ENCODE measurements around the gene PRKAA1. TPM values are rescaled to one million over a fixed set of nuclear protein-coding genes. Genes with fewer than 3 reads are reported as not detected.

The PRKAA1 gene
- total RNA-seq, 1 experiment from 2014 or later: 28.8 TPM

DNA sequence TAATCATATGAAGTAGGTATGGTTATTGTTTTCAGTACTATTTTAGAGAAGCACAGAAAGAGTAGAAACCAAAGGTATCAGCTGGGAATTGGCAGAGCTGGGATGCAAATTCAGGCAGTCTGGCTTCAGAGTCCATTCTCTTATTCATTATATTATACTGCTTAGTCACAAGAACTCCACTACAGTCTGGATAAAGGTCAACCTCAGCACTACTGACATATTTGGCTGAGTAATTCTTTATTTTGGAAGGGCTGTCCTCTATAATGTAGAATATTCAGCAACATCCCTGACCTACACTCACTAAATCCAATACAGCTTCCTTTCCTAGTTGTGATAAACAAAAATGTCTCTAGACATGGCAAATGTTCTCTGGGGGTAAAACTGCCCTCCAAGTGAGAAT, 80.9 kb downstream of the PRKAA1 start:
- H2AK5ac ChIP-seq (ENCODE audit: insufficient read length, low read length): no peak overlapping the region
- H2BK20ac ChIP-seq (ENCODE audit: low read depth, low read length, poor library complexity, severe bottlenecking): no peak overlapping the region
- H3K27me3 Mint-ChIP-seq (ENCODE audit: low read depth): no peaks in the 10 kb centered on the region; the same call in 1 of the 2 replicates
- TF ChIP-seq, protein P1, sequence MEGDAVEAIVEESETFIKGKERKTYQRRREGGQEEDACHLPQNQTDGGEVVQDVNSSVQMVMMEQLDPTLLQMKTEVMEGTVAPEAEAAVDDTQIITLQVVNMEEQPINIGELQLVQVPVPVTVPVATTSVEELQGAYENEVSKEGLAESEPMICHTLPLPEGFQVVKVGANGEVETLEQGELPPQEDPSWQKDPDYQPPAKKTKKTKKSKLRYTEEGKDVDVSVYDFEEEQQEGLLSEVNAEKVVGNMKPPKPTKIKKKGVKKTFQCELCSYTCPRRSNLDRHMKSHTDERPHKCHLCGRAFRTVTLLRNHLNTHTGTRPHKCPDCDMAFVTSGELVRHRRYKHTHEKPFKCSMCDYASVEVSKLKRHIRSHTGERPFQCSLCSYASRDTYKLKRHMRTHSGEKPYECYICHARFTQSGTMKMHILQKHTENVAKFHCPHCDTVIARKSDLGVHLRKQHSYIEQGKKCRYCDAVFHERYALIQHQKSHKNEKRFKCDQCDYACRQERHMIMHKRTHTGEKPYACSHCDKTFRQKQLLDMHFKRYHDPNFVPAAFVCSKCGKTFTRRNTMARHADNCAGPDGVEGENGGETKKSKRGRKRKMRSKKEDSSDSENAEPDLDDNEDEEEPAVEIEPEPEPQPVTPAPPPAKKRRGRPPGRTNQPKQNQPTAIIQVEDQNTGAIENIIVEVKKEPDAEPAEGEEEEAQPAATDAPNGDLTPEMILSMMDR (conservative IDR thresholded peaks at IDR 0.05): no peak
- peaks cover 14 to 16% of the 10 kb centered on the region in 2 experiments for H3K9me3 Mint-ChIP-seq
- DNase-seq: no peak
- H3K79me1 ChIP-seq (ENCODE audit: insufficient read depth, low read depth, low read length, poor library complexity, severe bottlenecking): no peaks in the 10 kb centered on the region
- no peak overlapping the region for H3K4ac ChIP-seq (ENCODE audit: low read depth, low read length)
- no peak overlapping the region for H4K91ac ChIP-seq (ENCODE audit: insufficient read length, low read depth, low read length)
- no peak overlapping the region for H2BK5ac ChIP-seq (ENCODE audit: insufficient read length, low read length)
- H4K5ac ChIP-seq (ENCODE audit: insufficient read length, low read depth, low read length): no peak overlapping the region
- H3T11ph ChIP-seq (ENCODE audit: low read length): no peak overlapping the region
- no peak overlapping the region for H3K18ac ChIP-seq (ENCODE audit: insufficient read length, low read depth, low read length)
- H3K23ac ChIP-seq (ENCODE audit: insufficient read length, low read depth, low read length): no peak overlapping the region
- no peak overlapping the region for H2BK12ac ChIP-seq (ENCODE audit: insufficient read length, low read depth, low read length)
- H3K9ac ChIP-seq (ENCODE audit: extremely low read depth, insufficient read length, low read length): no peak overlapping the region
- no peaks in the 10 kb centered on the region for H3K4me1 ChIP-seq (ENCODE audit: insufficient read depth, low read length)
- H3K27ac Mint-ChIP-seq: no peak overlapping the region
- no peak overlapping the region for H3K27ac ChIP-seq (ENCODE audit: insufficient read length, low read depth, low read length)
- no peak overlapping the region for H3K4me2 ChIP-seq (ENCODE audit: insufficient read depth, insufficient read length, low read length)
- H3K56ac ChIP-seq (ENCODE audit: insufficient read length, low read depth, low read length): no peak overlapping the region
- H2BK120ac ChIP-seq (ENCODE audit: low read depth, low read length, poor library complexity, severe bottlenecking): no peak overlapping the region
- H3K4me3 Mint-ChIP-seq: no peak overlapping the region
- H3K14ac ChIP-seq (ENCODE audit: insufficient read depth, low read length): no peak overlapping the region
- H3K23me2 ChIP-seq (ENCODE audit: insufficient read length, low read depth, low read length, poor library complexity, severe bottlenecking): no peaks in the 10 kb centered on the region
- H3K4me1 Mint-ChIP-seq: no peaks in the 10 kb centered on the region
- H3K9me3 ChIP-seq (ENCODE audit: control insufficient read depth, low read depth, low read length): no peaks in the 10 kb centered on the region
- peaks cover 18 to 20% (median 18%) of the 10 kb centered on the region in 3 experiments for H3K36me3 Mint-ChIP-seq (ENCODE audit: insufficient read depth in 1 of 3, low read depth in 3 of 3)
- no peak overlapping the region for H4K8ac ChIP-seq (replicated peaks; ENCODE audit: insufficient read length, low read depth, low read length)
- H3K79me2 ChIP-seq (ENCODE audit: insufficient read depth, low read length): no peaks in the 10 kb centered on the region
- no peak overlapping the region for H2AFZ ChIP-seq (ENCODE audit: low read length)
- H3K27me3 ChIP-seq (ENCODE audit: insufficient read depth, low read length): no peaks in the 10 kb centered on the region
- no peaks in the 10 kb centered on the region for H4K20me1 ChIP-seq (ENCODE audit: control insufficient read depth, insufficient read depth, insufficient read length)
- H2BK15ac ChIP-seq (ENCODE audit: low read depth, low read length): no peak overlapping the region
